Hematopoietic multipotent progenitor cell treated with erythropoietin and hydrocortisone succinate and interleukin-3 and kit ligand, for 8 days (in vitro differentiated cells): ENCODE measurements around the gene TTC21A.

Experiments
- DNase-seq: peaks from one replicate; pipeline ENCODE4 v3.0.0-alpha.2; 2015

TTC21A gene

DNA sequence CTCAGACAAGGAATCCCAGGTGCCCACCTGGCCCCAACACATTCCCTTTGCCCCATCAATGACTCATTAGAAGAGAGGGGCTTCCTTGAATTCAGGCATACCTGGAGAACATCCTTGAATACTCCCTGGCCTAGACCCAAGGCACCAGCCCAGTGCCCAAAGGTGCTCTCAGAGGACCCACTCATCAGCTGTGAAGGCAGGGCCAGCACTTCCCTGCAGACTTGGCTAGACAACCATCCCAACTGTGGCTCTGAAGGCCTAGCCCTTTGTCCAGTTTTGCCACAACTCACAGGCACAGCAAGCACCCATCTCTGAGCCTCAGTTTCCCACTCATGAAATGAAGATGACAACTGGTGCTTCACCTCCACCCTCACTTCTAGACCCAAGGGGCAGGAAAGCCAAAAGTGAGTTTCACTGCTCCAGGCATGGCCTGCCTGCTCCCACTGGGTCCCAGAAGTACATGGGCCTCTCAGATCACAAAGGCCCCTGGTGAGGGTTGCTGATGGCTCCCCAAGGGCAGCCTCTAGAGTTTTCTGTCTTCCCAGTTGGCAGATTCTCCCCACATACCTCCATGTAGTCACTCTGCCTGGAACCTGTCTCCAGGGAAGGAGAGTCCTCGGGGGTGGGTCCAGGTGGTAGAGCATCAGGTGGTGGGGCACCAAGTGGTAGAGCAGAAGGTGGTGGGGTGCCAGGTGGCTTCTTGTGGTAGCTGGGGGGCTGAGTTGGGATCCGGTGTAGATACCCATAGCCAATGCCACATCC lies 7.6 kb upstream of the TTC21A start:
- no peak for DNase-seq

DNA sequence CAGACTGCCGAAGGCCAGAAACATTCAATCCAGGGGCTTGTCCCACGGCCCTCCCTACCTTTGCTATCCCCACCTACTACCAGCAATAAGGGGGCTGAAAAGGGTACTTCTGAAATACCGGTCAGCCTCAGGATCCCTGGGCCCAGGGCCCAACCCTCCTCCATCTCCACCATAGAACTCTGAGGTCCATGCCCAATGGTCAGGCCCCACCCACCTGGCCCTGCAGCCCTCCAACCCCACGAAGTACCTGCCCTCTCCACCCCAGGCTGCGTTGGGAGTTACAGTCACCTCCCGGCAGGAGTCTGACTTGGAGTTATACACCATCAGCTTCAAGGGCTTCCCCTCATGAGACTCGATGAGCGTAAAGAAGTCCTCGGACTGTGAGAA lies 7.0 kb upstream of the TTC21A start:
- DNase-seq, result no peak

DNA sequence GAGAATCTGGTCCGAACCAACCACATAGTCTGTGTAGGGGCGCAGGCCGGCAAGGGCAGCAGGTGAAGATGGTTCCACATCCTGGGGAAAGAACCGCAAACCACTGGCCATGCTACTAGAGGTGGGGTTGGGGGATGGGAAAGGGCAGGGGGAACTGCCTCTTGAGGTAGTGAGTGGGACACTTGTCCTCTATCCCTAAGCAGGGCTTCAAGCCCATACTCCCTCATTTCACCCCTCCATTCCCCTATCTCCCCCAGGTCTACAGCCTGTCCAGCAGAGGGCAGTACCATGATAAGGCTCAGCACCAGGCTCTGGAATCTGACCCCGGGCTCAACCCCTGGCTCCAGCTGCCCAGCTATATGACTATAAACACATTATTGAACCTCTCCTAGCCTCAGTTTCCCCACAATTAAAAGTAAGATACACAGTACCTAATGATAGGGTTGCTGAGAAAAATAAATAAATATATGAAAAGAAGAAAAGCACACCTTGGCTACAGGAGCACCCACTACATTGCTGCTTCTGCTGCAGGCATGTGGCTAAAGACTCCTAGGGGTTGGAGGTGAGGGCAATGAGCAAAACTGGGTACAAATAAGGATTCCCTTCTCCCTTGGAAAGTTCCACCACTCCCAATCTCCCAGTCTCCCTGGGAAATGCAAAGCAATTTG lies 6.3 kb upstream of the TTC21A start:
- peak; percentile 66 for DNase-seq

DNA sequence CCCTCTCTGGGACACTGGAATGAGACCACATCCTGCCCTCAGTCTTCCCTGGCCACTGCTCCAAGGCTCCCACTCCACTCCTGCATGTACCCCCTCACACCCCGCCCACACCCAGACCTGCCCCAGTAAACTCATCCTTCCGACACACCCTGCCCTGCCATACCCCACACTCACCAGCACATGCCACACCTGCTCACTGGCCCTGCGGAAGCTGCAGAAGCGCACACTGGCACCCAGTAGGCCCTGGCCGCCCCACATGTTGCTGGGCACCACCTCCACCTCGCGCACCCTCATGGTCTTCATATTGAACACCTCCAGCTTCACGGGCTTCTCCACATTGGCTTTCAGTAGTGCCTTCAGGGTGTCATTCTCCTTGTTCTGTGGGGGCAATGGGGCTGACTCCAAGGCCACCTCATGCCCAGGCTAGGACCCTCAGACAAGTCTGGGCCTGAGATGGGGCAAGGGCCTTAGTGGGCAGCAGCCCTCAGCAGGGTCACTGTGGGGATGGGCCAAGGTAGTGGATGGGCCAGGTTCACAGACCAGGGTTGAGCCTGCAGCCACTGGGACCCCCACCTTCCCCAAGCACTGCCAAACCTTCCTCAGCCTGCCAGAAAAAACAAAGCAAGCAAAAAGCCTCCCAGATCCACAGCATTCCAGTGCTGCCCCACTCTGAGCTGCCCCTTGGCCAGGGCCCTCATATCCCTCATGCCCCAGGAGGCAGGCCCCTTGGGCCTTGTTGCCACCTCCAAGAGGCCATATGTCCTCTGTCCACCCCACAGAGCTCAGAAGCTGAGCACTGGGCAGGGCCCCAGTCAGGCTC lies 4.8 kb upstream of the TTC21A start:
- DNase-seq, result no peak

DNA sequence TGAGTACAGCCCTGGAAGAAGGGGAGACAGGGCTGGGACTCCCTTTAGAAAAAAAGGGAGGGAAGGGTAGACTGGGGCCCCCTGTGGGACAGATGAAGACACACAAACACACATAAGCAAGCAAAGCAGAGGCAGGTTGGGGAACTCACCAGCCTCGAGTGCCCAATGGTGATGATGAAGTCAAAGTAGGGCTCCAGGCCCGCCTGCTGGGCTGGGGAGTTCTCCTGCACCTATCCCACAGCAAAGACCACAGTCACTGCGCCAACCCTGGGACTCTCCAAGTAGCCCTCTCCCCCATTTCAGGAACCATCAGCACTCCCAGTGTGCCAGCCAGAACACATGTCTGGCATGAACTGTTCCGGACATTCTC lies 4.2 kb upstream of the TTC21A start:
- peak; percentile 35 for DNase-seq

DNA sequence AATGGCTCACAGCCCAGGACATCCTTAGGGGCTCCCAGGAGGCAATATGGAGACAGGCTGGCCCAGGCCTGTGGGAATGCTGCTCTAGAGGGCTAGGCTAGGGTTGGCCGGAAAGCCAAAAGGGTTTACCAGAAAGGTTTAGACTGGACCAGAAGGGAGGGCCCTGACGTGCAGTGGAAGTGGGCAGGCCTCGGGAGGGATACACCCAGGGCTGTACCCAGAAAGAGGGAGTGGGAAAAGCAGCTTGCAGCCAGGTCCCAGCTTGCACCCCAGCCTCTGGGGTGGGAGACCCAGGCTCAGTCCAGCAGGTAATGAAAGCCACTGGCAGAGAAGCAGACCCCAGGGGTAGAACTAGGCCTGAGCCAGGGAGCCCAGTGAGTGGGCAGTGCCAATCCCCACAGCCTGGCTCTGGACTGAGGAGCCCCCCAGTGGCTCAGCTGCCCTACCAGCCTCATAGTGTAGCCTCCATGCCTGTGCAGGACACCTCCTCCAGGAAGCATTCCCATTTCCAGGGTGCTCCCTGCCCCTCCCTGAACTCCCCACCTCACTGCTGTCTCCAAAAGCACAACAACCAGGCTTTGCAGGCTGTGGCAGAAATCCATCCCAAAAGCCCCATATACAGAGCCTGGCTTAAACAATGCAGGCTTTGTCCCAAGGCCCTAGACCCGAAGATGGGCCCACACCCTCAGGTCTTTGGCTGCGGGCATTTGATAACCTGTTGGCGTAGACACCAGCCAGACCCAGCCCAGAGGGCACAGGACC lies 3.5 kb upstream of the TTC21A start:
- DNase-seq, result peak; percentile 27

DNA sequence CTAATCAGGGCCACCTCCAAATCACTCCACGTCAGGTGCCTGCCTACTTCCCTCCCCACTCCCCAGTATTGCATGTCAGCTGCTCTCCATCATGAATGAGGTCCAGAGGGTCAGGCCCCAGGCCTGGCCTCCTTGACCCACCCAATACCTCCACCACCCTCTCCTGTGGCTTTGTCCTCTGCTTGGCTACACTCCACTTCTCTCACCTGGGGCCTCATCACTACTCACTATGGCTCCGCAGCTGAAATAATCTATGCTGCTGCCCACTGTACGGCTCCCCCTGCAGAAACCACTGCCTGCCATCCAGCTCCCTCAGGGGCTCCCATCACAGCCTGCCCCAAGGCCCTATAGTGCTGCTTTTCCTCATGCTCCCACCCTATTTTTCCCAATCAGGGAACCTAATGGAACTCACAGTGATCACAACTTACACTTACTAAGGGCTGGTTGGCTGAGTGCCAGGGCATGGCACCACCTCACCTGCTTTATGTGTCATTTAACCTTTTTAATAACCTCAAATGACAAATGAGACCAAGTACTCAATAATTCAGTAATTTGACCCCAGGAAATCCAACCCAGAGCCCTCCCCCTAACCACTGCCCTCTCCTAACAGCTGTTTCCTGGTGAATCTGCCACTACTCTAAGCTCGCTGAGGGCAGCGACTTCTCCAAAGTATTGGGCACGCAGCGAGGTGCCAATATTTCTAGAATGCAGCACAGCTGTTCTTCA lies 2.4 kb upstream of the TTC21A start:
- DNase-seq, result no peak

GRCh38 chr3:39105687-39106063 lies 1.8 kb upstream of the TTC21A start:
- no peak for DNase-seq

- DNase-seq, result peak; percentile 15
These were observed 1.1 kb upstream of the TTC21A start for GRCh38 chr3:39106281-39106811.

DNA sequence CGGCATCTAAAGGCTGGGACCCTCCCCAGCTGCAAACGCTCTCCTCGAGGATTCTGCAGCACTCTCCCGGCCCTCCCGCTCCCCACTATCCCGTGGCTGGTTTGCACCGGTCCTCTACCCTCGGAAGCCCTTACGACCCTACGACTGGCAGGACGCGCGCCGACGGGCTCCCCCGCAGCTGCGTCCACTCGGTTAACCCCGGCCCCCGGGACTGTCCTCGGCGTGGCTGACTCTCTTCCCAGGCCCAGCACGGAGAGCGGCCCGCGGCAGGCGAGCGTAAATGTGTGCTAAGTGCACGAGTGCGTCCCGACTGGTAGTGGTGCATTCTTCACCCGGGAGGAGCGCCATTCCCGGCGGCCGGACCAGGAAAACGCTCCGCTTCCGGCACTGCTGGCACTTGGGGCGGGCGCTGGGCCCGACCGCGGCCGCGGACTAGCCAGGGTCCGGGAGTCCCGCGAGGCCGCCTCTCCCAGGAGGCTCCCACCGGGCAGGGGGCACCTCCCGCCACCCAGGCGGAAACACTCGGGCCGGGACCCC lies 561 bp upstream of the TTC21A start:
- peak; percentile 17 for DNase-seq

GRCh38 chr3:39108200-39108710 lies 775 bp downstream of the TTC21A start:
- no peak for DNase-seq

- no peak for DNase-seq
These were observed 1.6 kb downstream of the TTC21A start for GRCh38 chr3:39109086-39109485.

DNA sequence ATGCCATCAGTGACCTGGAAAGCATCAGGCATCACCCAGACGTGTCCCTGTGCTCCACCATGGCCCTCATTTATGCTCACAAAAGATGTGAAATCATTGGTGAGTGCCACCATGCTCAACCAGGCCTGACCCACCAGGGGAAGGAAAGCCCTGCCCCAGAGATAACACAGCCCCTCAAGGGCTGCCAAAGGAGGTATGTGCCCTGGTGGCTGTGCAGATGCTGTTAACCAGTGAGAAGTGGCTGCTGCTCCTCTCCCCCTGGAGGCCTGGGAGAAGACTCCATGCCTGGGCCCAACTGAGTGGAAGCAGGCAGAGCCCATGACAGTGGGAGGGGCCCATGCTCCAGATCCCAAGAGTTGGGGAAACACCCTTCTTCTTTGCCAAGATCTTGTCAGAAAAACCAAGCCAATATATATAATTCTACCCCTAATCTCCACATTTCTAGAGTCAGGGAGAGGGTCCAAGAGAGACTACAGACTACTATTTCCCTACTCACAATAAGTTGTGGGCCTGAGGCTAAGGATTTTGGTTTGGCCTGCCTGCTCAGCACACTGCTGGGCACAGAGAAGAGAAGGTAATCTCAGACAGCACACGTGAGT lies 2.7 kb downstream of the TTC21A start:
- peak; percentile 37 for DNase-seq

- DNase-seq, result no peak
These were observed 4.6 kb downstream of the TTC21A start for GRCh38 chr3:39112113-39112512.

- no peak for DNase-seq
These were observed 5.1 kb downstream of the TTC21A start for GRCh38 chr3:39112535-39112934.

DNA sequence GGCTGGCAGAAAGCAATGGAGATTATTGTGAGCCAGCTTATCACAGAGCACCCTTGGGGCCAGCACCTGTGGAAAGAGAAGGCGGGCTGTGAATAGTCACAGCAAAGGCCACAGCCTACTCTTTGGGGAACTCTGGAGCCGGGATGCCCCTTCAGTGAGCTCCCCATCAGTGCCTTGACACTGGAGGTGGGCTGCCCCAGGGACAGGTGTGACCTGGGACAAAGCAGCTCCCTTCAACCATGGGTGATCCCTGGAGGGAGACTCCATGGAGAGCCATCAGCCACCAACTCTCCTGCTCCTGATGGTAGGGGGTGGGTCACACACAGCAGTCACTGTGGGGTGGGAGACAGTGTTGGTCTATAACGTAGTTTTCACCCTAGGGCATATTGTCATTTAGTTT lies 5.8 kb downstream of the TTC21A start:
- no peak for DNase-seq

- no peak for DNase-seq
These were observed 7.0 kb downstream of the TTC21A start for GRCh38 chr3:39114456-39114855.

- no peak for DNase-seq
These were observed 8.4 kb downstream of the TTC21A start for GRCh38 chr3:39115870-39116269.

DNA sequence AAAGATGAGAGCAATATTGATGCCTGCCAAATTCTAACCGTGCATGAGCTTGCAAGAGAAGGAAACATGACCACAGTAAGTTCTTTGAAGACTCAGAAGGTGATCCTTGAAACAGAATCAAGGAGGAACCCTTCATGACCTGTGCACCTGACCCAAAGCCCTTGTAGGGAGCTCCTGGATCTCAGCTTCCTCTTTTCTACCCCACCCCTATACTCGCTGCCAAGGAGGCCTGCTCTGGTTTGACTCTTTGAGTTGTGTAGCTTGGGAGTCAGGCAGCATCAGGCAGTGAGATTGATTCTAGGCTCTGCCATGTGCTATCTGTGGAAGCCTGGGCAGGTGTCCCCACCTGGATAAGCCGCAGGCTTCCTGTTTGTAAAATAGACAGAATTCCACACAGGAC lies 10.6 kb downstream of the TTC21A start:
- no peak for DNase-seq

- DNase-seq, result no peak
These were observed 11.6 kb downstream of the TTC21A start for GRCh38 chr3:39118931-39119660.

DNA sequence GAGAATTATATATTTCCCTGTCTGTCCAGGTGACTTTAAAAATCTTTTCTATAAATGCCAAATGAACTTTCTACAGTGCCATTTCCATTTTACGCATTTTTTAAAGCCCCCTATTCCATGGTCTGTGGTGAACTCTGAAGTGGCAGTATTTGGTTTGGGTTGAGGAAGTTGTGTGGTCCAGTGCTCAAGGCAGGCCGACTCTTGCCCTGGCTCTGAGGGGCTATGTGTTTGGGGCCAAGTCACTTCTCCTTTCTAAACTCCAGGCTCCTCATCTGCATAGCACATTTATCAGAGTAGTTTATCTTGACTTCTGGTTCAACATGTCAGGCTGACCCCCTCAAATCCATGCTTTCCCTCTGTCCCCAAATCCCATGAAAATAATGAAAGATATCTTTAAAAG lies 14.1 kb downstream of the TTC21A start:
- DNase-seq, result no peak
